BLaER1 treated with 17β-estradiol and CSF1 and Interleukin-3, amounts not matched to agents 10 nM and 100 nM (cell line): ENCODE results near the gene ERCC5.

Source experiments
- H3K27ac ChIP-seq, 11 experiments: shearing (Covaris generic); formaldehyde crosslinking; 2 replicates each; pipeline ENCODE4 v1.8.1; 2022
- H3K27me3 ChIP-seq, 11 experiments: shearing (Covaris generic); formaldehyde crosslinking; 2 replicates each; pipeline ENCODE4 v1.8.1; 2022
- H3K36me3 ChIP-seq, 11 experiments: shearing (Covaris generic); formaldehyde crosslinking; 2 replicates each; pipeline ENCODE4 v1.8.1; 2022
- H3K4me1 ChIP-seq, 10 experiments: shearing (Covaris generic); formaldehyde crosslinking; 2 replicates each; pipeline ENCODE4 v1.8.1; 2022
- H3K4me2 ChIP-seq, 11 experiments: shearing (Covaris generic); formaldehyde crosslinking; 2 replicates each; pipeline ENCODE4 v1.8.1; 2022
- H3K4me3 ChIP-seq, 10 experiments: shearing (Covaris generic); formaldehyde crosslinking; 2 replicates each; pipeline ENCODE4 v1.8.1; 2022
- H3K9ac ChIP-seq, 11 experiments: shearing (Covaris generic); formaldehyde crosslinking; 2 replicates each; pipeline ENCODE4 v1.8.1; 2022
- H3K9me3 ChIP-seq, 11 experiments: shearing (Covaris generic); formaldehyde crosslinking; replicated peaks in 1 of 11; 2 replicates each; pipeline ENCODE4 v1.8.1; 2022
- H4K20me1 ChIP-seq, 11 experiments: shearing (Covaris generic); formaldehyde crosslinking; 2 replicates each; pipeline ENCODE4 v1.8.1; 2022
- Cebpa-rat ChIP-seq, 11 experiments: shearing (Covaris generic); IDR thresholded peaks; 2 replicates each; pipeline ENCODE4 v1.8.1; 2022

Gene ERCC5

DNA sequence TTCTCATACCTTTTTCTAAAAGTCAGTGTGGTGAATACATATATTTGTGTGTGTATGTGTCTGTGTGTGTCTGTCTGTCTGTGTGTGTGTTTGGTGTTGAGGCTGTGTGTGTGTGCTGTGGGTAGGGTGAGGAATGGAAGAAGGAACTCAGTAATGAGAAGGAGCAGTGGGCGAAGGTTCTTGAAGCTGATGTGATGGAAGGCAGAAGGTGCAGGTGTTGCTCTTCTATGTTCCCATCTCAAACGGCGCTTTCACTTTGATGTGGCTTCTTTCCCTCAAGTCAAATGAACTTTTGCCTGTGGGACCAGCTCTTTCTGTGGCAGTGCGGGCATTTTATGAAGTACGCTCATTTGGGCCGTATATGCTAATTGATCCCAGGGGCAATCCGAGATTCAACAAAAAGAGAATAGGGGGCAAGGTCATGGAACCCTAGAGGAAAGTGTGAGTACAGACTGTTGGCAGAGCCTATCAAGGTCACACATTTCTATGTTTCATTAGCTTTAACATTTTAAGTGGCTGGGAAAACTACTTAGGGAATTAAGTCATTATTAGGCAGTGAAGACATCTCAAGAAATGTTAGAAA is 31.7 kb upstream of the ERCC5 start:
- Histone ChIP-seq H3K27me3 (no peaks in the 10 kb centered on the region), H3K27ac (no peak overlapping the region), H3K4me1 (no peaks in the 10 kb centered on the region; a peak in 1 of 20 replicates), H3K36me3 (peaks cover 0 to 7% (median 0%) of the 10 kb centered on the region in 11 experiments; a peak in 8 of 22 replicates), H4K20me1 (no peaks in the 10 kb centered on the region), H3K4me2 (no peak overlapping the region), H3K9me3 (peaks cover 8 to 24% (median 17%) of the 10 kb centered on the region in 11 experiments; a peak in 16 of 22 replicates), H3K4me3 (no peak overlapping the region), H3K9ac (no peak overlapping the region)
- no peak for TF ChIP-seq Cebpa-rat (IDR thresholded peaks at IDR 0.05)

DNA sequence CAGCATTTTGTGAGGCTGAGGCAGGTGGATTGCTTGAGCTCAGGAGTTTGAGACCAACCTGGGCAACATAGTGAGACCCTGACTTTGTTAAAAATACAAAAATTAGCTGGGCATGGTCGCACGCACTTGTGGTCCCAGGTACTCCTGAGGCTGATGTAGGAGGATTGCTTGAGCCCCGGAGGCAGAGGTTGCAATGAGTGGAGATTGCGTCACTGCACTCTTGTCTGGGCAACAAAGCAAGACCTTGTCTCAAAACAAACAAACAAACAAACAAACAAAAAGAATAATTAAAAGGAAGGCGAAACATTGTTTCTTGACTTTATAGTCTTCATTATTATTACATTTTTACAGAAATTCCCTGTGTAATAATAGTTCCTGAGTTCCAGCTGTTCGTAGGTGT is 31.0 kb upstream of the ERCC5 start:
- Histone ChIP-seq H3K4me3 (no peak overlapping the region), H3K27me3 (no peaks in the 10 kb centered on the region), H4K20me1 (no peaks in the 10 kb centered on the region), H3K36me3 (peaks cover 0 to 7% (median 0%) of the 10 kb centered on the region in 11 experiments; a peak in 8 of 22 replicates), H3K4me1 (no peaks in the 10 kb centered on the region; a peak in 1 of 20 replicates), H3K4me2 (no peak overlapping the region), H3K9me3 (peaks cover 8 to 22% (median 16%) of the 10 kb centered on the region in 11 experiments; a peak in 16 of 22 replicates), H3K27ac (no peak overlapping the region), H3K9ac (no peak overlapping the region)
- TF ChIP-seq Cebpa-rat (IDR thresholded peaks at IDR 0.05): peak in 2 of 11 experiments; percentile 25 to 52; a peak in 2 of 22 replicates

DNA sequence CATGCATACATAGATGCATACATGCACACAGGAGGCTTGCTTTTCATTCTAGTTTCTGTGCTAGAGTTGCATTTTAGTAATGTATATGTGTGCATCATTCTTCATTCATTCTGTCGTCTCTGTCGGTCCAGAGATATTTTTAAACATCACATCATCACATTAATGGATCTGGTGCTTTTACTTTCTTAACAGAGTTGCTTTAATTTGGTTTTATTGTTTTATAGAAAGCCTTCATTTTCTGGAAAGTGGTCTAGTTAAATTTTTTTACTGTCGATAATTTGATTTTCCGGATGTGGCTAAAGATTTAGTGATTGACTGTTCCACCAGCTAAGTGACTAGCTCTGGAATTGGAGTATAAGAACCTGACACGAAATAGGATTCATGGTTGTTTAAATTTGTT is 30.0 kb upstream of the ERCC5 start:
- H3K4me1 ChIP-seq: no peaks in the 10 kb centered on the region; a peak in 1 of 20 replicates
- no peaks in the 10 kb centered on the region for H4K20me1 ChIP-seq
- peaks cover 0 to 5% (median 0%) of the 10 kb centered on the region in 11 experiments; a peak in 8 of 22 replicates for H3K36me3 ChIP-seq
- H3K9ac ChIP-seq: no peak overlapping the region
- TF ChIP-seq Cebpa-rat (IDR thresholded peaks at IDR 0.05): no peak
- peaks cover under 1 to 13% (median 10%) of the 10 kb centered on the region in 11 experiments; a peak in 16 of 22 replicates for H3K9me3 ChIP-seq
- H3K4me2 ChIP-seq: no peak overlapping the region
- no peaks in the 10 kb centered on the region for H3K27me3 ChIP-seq
- no peak overlapping the region for H3K4me3 ChIP-seq
- no peak overlapping the region for H3K27ac ChIP-seq

DNA sequence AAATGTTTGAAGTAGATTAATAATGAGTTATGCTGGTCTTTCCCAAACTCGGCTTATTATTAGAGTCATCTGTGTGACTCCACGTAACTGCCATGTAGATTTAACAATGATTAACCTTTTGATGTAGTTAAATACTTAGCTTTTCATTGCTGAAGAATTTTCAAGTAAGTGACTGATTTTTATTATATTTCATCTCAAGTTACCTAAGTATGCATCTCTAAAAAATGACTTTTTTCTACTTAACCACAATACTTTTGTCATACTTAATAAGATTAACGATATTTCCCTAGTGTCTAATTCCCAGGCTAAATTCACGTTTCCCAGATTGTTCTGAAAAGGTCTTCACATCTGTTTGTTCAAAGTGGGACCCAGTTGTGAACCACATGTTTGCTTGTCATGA is 29.1 kb upstream of the ERCC5 start:
- Histone ChIP-seq H3K4me1 (no peaks in the 10 kb centered on the region; a peak in 1 of 20 replicates), H3K9ac (no peak overlapping the region), H3K27me3 (no peaks in the 10 kb centered on the region), H3K4me2 (no peak overlapping the region), H3K36me3 (peaks cover 0 to 6% (median 0%) of the 10 kb centered on the region in 11 experiments; a peak in 3 of 22 replicates), H3K9me3 (peaks cover 0 to 4% (median 1%) of the 10 kb centered on the region in 11 experiments; a peak in 6 of 22 replicates), H3K27ac (no peak overlapping the region), H3K4me3 (no peak overlapping the region), H4K20me1 (no peaks in the 10 kb centered on the region)
- TF ChIP-seq Cebpa-rat (IDR thresholded peaks at IDR 0.05): no peak

DNA sequence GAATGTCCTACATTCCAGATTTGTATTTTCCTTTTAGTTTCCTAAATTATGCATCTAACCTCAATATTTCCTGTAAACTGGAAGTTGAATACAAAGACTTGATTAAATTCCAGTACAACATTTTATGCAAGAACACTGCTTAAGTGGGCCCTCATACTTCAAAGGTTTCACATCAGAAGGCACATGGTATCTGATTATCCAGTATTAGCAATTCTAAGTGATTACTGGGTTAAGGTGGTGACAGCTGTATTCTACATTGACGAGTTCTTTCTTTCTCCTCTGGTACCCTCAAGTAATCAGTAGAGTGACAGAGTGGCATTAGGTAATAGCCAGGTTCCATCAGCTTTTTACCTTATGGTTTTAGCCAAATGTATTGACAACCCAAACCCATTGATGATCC is 28.6 kb upstream of the ERCC5 start:
- Histone ChIP-seq H4K20me1 (no peaks in the 10 kb centered on the region), H3K9me3 (no peaks in the 10 kb centered on the region), H3K36me3 (peaks cover 0 to 12% (median 0%) of the 10 kb centered on the region in 11 experiments; a peak in 2 of 22 replicates), H3K4me3 (no peak overlapping the region), H3K27me3 (no peaks in the 10 kb centered on the region), H3K4me1 (no peaks in the 10 kb centered on the region; a peak in 1 of 20 replicates), H3K4me2 (no peak overlapping the region), H3K9ac (no peak overlapping the region), H3K27ac (no peak overlapping the region)
- TF ChIP-seq Cebpa-rat (IDR thresholded peaks at IDR 0.05): no peak

DNA sequence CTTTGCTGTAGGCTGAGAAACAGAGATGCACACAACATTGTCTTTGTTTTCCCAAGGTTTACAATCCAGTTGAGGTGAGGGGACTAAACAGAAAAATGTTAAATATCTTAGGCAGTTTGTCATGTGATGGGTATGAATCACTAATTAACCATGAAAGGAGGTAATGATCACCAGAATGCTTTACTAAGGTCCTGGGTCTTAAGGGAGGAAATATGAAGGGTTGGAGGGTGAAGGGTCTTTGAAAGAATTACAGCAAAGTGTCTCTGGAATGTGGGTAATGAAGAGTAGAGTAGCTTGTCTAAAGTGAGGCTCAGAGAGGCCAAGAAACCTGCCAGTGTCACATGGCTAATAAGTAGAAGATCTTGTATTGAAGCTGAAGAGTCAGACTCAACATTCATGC is 27.9 kb upstream of the ERCC5 start:
- TF ChIP-seq Cebpa-rat (IDR thresholded peaks at IDR 0.05): no peak
- H3K27me3 ChIP-seq: no peaks in the 10 kb centered on the region
- no peaks in the 10 kb centered on the region for H3K4me1 ChIP-seq
- H3K9ac ChIP-seq: no peak overlapping the region
- H4K20me1 ChIP-seq: no peaks in the 10 kb centered on the region
- H3K4me3 ChIP-seq: no peak overlapping the region
- no peak overlapping the region for H3K27ac ChIP-seq
- peaks cover 0 to 2% (median under 1%) of the 10 kb centered on the region in 11 experiments; a peak in 1 of 22 replicates for H3K9me3 ChIP-seq
- no peak overlapping the region for H3K4me2 ChIP-seq
- peaks cover 0 to 15% (median 2%) of the 10 kb centered on the region in 11 experiments; a peak in 5 of 22 replicates for H3K36me3 ChIP-seq

DNA sequence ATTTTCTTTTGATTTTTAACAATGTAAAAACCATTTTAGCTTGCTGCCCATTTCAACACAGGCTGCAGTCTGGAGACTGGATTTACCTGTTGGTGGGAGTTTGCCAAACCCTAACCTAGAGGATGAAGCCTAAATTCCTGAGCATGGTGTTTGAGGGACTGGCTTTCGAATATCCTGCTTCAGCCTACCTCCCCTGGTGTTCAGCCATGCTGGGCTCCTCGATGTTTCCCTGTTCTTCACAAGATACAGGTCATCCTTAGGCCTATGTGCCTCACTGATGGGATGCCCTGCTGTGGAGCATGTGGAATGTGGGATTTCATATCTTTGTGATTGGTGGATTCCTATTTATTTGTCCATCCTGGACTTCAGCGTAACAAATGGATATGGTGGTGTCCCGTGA is 20.4 kb upstream of the ERCC5 start:
- Histone ChIP-seq H3K9ac (no peak overlapping the region), H3K27ac (no peak overlapping the region), H3K27me3 (no peaks in the 10 kb centered on the region), H3K9me3 (peaks cover 0 to 8% (median 3%) of the 10 kb centered on the region in 11 experiments; a peak in 7 of 22 replicates), H3K4me1 (peaks cover 0 to 14% (median 4%) of the 10 kb centered on the region in 10 experiments; a peak in 8 of 20 replicates), H3K4me2 (peak overlapping the region in 4 of 11 experiments; percentile 16 to 55 (median 45); a peak in 8 of 22 replicates), H4K20me1 (no peaks in the 10 kb centered on the region), H3K36me3 (peaks cover 0 to 20% (median 7%) of the 10 kb centered on the region in 11 experiments; a peak in 8 of 22 replicates), H3K4me3 (no peak overlapping the region)
- no peak for TF ChIP-seq Cebpa-rat (IDR thresholded peaks at IDR 0.05)

DNA sequence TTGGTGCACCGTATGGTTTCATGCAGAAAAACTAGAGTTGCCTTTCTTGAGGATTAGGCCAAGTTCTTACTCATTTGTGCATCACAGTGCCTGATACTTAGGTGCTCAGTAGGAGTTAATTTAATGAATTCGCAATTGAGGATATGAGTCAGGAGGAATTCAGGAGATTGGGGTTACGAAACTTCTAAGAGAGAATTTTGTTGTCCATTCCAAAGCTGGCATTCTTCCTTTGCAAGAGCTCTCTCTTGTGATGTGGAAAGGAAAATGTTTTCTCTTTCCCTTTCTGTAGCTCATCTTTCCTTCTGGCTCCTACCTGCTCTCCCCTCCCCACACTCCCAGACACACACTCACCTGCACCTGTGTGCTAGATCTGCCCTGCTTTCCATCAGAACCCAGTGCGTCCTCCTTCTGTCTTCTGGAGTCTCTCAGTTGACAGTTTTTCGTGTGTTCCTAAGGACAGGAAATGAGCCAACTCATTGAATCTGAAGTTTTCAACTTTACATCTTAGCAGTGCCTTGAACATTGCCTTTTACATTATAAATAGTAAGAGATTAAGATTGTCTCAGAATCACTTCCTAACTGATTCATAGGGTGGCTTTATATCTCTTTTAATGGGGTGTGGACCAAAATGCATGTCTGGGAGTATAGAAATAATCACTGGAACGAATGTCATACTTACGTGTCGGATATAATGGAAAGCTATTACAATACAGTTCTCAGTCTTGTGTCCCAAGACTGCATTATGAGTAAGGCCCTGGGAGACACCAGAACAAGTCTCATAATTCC is 19.7 kb upstream of the ERCC5 start:
- Histone ChIP-seq H3K4me1 (peaks cover 0 to 14% (median 4%) of the 10 kb centered on the region in 10 experiments; a peak in 8 of 20 replicates), H3K9me3 (peaks cover 0 to 8% (median 3%) of the 10 kb centered on the region in 11 experiments; a peak in 7 of 22 replicates), H3K27ac (no peak overlapping the region; a peak in 1 of 22 replicates), H3K4me3 (no peak overlapping the region), H3K9ac (no peak overlapping the region), H3K36me3 (peaks cover 0 to 20% (median 7%) of the 10 kb centered on the region in 11 experiments; a peak in 8 of 22 replicates), H4K20me1 (no peaks in the 10 kb centered on the region), H3K27me3 (no peaks in the 10 kb centered on the region), H3K4me2 (peak overlapping the region in 5 of 11 experiments; percentile 10 to 55 (median 40); a peak in 9 of 22 replicates)
- TF ChIP-seq Cebpa-rat (IDR thresholded peaks at IDR 0.05): no peak

DNA sequence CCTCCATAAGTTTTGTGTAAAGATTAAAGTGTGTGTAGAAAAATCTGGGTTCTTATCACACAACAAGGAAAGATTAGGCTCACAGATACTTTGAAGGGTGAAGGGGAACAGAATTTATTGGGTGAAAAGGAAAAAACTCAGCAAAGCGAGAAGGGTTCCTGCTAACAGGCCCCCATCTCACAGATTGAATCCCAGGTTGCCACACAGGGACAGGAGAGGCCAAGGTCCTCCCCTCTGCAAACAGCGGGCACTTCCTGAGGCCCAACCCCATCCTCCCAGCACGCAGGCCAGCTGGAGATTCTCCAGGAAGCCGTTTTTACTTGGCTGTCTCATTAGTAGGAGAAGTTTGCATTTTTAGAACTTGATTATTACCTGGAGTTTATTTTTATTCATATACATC is 15.2 kb upstream of the ERCC5 start:
- Histone ChIP-seq H3K4me2 (no peak overlapping the region), H3K9ac (no peak overlapping the region), H3K4me1 (peaks cover 0 to 9% (median 3%) of the 10 kb centered on the region in 10 experiments; a peak in 8 of 20 replicates), H4K20me1 (no peaks in the 10 kb centered on the region), H3K9me3 (no peaks in the 10 kb centered on the region), H3K27ac (no peak overlapping the region), H3K36me3 (peaks cover 0 to 7% (median 0%) of the 10 kb centered on the region in 11 experiments; a peak in 1 of 22 replicates), H3K27me3 (no peaks in the 10 kb centered on the region), H3K4me3 (no peak overlapping the region)
- no peak for TF ChIP-seq Cebpa-rat (IDR thresholded peaks at IDR 0.05)
